ENCODE data around the gene ANOS1. TPM values are rescaled to one million over a fixed set of nuclear protein-coding genes. Genes with fewer than 3 reads are reported as not detected.
A peak's percentile ranks its signal among the peaks of the same experiment; 100 is the strongest.

ANOS1 gene
- total RNA-seq, 3 donors from 2014 or later: 4.9 to 10.6 (median 9.7) TPM

DNA sequence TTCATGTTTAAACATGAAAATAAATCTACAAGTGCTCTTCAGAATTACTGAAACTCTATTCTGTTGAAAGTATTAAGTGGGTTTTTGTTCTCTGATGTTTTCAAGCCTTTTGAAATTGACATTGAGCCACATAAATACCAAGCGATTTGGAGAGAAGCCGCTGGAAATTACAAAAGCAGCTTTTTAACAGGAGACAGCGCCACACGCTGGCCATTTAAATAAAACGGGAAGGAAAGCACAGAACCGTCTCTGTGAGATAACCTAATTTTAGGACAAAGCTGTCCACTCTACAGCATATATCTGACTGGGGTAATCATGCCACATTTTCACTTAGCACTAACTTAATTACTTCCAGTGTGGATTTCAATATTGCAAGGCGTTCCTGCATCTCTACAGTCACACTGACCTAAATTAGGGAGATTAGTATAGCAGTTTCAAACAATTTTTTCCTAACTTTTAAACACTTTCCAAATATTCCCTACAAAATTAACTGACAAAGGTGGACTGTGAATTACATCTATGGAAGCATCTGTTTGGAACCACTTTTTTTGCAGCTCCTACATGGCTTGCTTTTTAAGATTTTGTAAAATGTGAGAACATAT, 6.8 kb upstream of the ANOS1 start:
- DNase-seq (ENCODE audit: low spot score in 2 of 2): no peak
- intact Hi-C loops (cut with DNase I; ENCODE audit: low total_unique reads): no loop called here
- no peak overlapping the region for H3K27ac ChIP-seq

DNA sequence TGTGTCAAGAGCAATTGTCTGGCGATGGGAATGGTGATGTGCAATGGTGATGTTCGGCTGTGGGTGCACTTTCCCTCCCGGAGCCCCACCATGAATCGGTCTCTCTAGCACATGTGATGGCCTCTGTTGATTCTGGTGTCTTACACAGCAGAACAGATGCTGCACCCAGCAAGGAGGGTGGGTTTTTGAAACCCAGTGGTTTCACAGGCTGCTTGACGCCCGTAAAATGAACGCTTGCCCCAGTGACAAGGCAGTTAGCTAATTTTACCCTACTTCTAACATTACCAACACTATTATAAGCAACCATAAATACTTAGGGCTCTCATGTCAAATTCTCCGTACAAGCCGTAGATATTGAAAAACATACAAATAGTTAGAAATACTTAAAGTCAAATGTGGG, 5.9 kb upstream of the ANOS1 start:
- no peak overlapping the region for H3K4me3 ChIP-seq
- no peak for DNase-seq (ENCODE audit: low spot score in 2 of 2)
- H3K36me3 ChIP-seq: no peaks in the 10 kb centered on the region
- TF ChIP-seq POLR2A (IDR thresholded peaks at IDR 0.05): no peak
- no peak for TF ChIP-seq POLR2AphosphoS5 (IDR thresholded peaks at IDR 0.05)
- TF ChIP-seq, protein P1, sequence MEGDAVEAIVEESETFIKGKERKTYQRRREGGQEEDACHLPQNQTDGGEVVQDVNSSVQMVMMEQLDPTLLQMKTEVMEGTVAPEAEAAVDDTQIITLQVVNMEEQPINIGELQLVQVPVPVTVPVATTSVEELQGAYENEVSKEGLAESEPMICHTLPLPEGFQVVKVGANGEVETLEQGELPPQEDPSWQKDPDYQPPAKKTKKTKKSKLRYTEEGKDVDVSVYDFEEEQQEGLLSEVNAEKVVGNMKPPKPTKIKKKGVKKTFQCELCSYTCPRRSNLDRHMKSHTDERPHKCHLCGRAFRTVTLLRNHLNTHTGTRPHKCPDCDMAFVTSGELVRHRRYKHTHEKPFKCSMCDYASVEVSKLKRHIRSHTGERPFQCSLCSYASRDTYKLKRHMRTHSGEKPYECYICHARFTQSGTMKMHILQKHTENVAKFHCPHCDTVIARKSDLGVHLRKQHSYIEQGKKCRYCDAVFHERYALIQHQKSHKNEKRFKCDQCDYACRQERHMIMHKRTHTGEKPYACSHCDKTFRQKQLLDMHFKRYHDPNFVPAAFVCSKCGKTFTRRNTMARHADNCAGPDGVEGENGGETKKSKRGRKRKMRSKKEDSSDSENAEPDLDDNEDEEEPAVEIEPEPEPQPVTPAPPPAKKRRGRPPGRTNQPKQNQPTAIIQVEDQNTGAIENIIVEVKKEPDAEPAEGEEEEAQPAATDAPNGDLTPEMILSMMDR (IDR thresholded peaks at IDR 0.05): no peak
- H3K27me3 ChIP-seq: peaks cover 0 to 13% of the 10 kb centered on the region in 2 donors
- intact Hi-C loops (cut with DNase I; ENCODE audit: low total_unique reads): no loop called here
- no peaks in the 10 kb centered on the region for H3K9me3 ChIP-seq
- H3K27ac ChIP-seq: no peak overlapping the region
- no peaks in the 10 kb centered on the region for H3K4me1 ChIP-seq

More for the DNA sequence above, 6.8 kb upstream of the ANOS1 start:
- no peaks in the 10 kb centered on the region for H3K36me3 ChIP-seq
- no peak overlapping the region for H3K4me3 ChIP-seq
- H3K9me3 ChIP-seq: no peaks in the 10 kb centered on the region
- no peaks in the 10 kb centered on the region for H3K4me1 ChIP-seq
- peaks cover 0 to 13% of the 10 kb centered on the region in 2 donors for H3K27me3 ChIP-seq
- TF ChIP-seq, protein P1 (IDR thresholded peaks at IDR 0.05): peak in 2 of 3 donors; percentile 50 to 51
- TF ChIP-seq POLR2A (IDR thresholded peaks at IDR 0.05): no peak

DNA sequence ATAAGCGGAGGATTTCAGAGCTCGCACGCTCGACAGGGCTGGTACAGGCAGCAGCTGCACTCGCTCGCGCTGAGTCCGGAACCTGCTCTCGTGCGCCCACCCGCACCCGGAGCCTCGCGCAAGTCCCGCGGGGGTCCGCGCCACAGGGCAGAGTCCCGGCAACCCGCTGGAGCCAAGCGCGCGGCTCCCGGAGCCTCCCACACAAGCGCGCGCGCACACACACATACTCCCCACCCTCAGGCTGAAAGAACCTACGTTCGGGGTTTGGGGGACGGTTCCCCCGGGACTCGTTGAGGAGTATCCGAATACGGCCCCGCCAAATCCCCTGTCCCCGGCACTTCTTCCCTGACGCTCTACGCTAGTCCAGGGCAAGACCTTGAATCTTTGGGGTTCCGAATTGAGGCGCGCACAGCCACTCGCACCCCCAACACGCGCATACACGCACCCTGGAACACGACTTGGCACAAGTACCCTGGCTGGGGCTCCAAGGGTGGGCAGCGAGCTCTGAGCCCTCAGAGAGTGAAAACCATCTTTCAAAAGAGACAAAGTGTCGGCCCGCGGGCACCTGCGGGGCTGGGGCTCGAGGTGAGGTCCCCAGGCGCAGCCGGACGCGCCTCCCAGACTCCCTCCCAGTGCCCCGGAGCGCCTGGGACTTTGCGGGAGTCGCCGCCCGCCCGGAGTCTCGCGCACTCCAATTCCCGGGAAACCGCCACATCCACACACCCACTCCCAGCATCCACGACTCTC, 952 bp downstream of the ANOS1 start:
- peaks cover 0 to 53% of the 10 kb centered on the region in 2 donors for H3K27me3 ChIP-seq

DNA sequence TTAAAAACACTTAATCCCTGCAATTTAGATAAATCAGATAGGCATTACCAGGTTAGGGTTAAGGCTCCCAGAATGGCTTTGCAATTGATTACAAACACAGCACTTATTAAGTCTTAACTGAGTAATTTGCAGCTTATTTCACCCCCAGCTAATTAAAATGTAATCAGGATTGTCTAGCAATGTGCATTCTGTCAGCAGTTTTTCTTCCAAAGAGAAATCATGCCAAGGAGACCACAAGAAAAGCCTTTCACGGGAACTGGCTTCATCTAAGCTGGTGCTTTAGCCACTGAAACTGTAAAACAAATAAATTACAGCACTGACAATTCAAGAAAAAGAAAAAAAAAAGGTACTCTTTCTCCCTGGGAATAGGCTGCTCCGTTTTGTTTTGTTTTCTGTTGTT, 2.1 kb downstream of the ANOS1 start:
- Histone ChIP-seq H3K4me3 (peak overlapping the region in 1 of 3 donors; percentile 74), H3K9me3 (no peaks in the 10 kb centered on the region), H3K27ac (no peak overlapping the region), H3K27me3 (peaks cover 0 to 53% of the 10 kb centered on the region in 2 donors), H3K4me1 (no peaks in the 10 kb centered on the region), H3K36me3 (no peaks in the 10 kb centered on the region)
- TF ChIP-seq POLR2A (IDR thresholded peaks at IDR 0.05) (no peak), POLR2AphosphoS5 (IDR thresholded peaks at IDR 0.05) (no peak)
- TF ChIP-seq, protein P1 (IDR thresholded peaks at IDR 0.05): no peak
- intact Hi-C loops (cut with DNase I; ENCODE audit: low total_unique reads): no loop called here
- no peak for DNase-seq (ENCODE audit: low spot score in 2 of 2)

More for the DNA sequence above, 952 bp downstream of the ANOS1 start:
- H3K36me3 ChIP-seq: no peaks in the 10 kb centered on the region
- H3K4me1 ChIP-seq: no peaks in the 10 kb centered on the region
- TF ChIP-seq POLR2A (IDR thresholded peaks at IDR 0.05) (no peak), POLR2AphosphoS5 (IDR thresholded peaks at IDR 0.05) (no peak)
- TF ChIP-seq, protein P1 (IDR thresholded peaks at IDR 0.05): no peak
- H3K4me3 ChIP-seq: peak overlapping the region; percentile 43 to 74 (median 59)
- H3K9me3 ChIP-seq: no peaks in the 10 kb centered on the region
- no peak for DNase-seq (ENCODE audit: low spot score in 2 of 2)
- H3K27ac ChIP-seq: peak overlapping the region in 1 of 2 donors; percentile 43
- intact Hi-C loops (cut with DNase I; ENCODE audit: low total_unique reads): no loop called here

DNA sequence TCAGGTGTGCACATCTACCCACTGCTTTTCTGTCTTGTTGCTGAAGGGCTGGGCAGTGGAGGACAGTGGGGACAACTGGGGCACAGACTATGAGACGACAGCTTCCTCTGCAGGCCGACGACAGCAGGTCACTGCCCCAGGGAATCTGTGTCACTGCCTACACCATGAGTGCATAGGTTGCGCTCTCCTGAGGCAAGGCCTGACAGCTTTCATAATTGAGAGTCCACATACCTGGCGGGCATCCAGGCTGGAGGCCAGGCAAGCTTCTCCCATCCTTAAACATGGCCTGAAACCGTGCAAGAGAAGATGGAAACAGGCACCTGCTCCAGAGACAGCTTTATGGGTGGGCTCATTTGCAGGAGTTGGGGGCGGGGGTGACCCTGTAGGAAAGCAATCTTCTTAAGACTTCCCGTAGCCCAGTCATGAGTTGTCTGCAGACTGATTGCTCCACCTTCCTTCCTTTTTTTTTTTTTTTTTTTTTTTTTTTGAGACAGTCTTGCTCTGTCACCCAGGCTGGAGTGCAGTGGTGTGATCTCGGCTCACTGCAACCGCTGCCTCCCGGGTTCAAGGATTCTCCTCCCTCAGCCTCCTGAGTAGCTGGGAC, 2.9 kb downstream of the ANOS1 start:
- TF ChIP-seq POLR2A (IDR thresholded peaks at IDR 0.05): no peak
- TF ChIP-seq, protein P1 (IDR thresholded peaks at IDR 0.05): no peak
- Histone ChIP-seq H3K4me1 (no peaks in the 10 kb centered on the region), H3K27me3 (peaks cover 0 to 53% of the 10 kb centered on the region in 2 donors), H3K4me3 (no peak overlapping the region), H3K27ac (no peak overlapping the region), H3K9me3 (no peaks in the 10 kb centered on the region), H3K36me3 (no peaks in the 10 kb centered on the region)
- DNase-seq (ENCODE audit: low spot score in 2 of 2): no peak
- intact Hi-C loops (cut with DNase I; ENCODE audit: low total_unique reads): no loop called here

Data from breast epithelium (tissue), 4 donors.